Common myeloid progenitor, CD34-positive (primary cell): ENCODE data around the gene MBOAT2.

Experiments used
- CTCF ChIA-PET: fragments of 350-600 bp; sonication (Branson Sonifier 250); formaldehyde crosslinking; loops from one replicate; lab custom pipeline; 2021; ENCODE audit warnings: antibody characterized with exemption; lab: Charles Lee
- POLR2A ChIA-PET: fragments of 350-600 bp; sonication (Branson Sonifier 250); formaldehyde crosslinking; loops from one replicate; lab custom pipeline; 2021; ENCODE audit warnings: antibody characterized with exemption; lab: Charles Lee
- DNase-seq, 3 donors: peaks; one replicate each; pipeline versions ENCODE4 v3.0.0 to v3.0.0-alpha.2; 2013
- H3K27ac ChIP-seq, 2 experiments: 1 replicate in 1 of 2; 2 replicates in 1 of 2; pipeline ENCODE4 v1.7.0; 2013; ENCODE audit warnings: inconsistent platforms in 2 of 2, low read length in 2 of 2, mild to moderate bottlenecking in 2 of 2, low read depth in 1 of 2, moderate library complexity in 1 of 2; ENCODE audit not compliant: severe bottlenecking in 2 of 2, insufficient read depth in 1 of 2, poor library complexity in 1 of 2
- H3K27me3 ChIP-seq, 5 experiments: replicated peaks in 2 of 5; 1 replicate in 3 of 5; 2 replicates in 2 of 5; pipeline versions ENCODE4 v1.6.1 to v1.7.0; 2013; ENCODE audit warnings: low read length in 4 of 5, mild to moderate bottlenecking in 2 of 5, moderate library complexity in 2 of 5, inconsistent platforms in 1 of 5; ENCODE audit not compliant: insufficient read depth in 5 of 5, control insufficient read depth in 4 of 5
- H3K36me3 ChIP-seq, 4 experiments: 1 replicate in 2 of 4; 2 replicates in 2 of 4; pipeline versions ENCODE4 v1.6.1 to v1.7.0; 2013; ENCODE audit warnings: low read length in 3 of 4, control low read depth in 1 of 4, mild to moderate bottlenecking in 1 of 4; ENCODE audit not compliant: control insufficient read depth in 4 of 4, insufficient read depth in 4 of 4
- H3K4me1 ChIP-seq, 4 experiments: 1 replicate in 3 of 4; 2 replicates in 1 of 4; pipeline versions ENCODE4 v1.6.1 to v1.7.1; 2013; ENCODE audit warnings: low read length in 3 of 4, mild to moderate bottlenecking in 3 of 4, control low read depth in 1 of 4, inconsistent platforms in 1 of 4, moderate library complexity in 1 of 4; ENCODE audit not compliant: control insufficient read depth in 4 of 4, insufficient read depth in 4 of 4; ENCODE audit errors: control extremely low read depth in 1 of 4
- H3K4me3 ChIP-seq, 7 experiments: 1 replicate in 4 of 7; 2 replicates in 3 of 7; pipeline versions ENCODE4 v1.5.1 to v1.7.0; 2013; ENCODE audit warnings: mild to moderate bottlenecking in 7 of 7, low read length in 6 of 7, moderate library complexity in 6 of 7, inconsistent platforms in 2 of 7, low read depth in 2 of 7, control low read depth in 1 of 7; ENCODE audit not compliant: insufficient read depth in 4 of 7, control insufficient read depth in 1 of 7; ENCODE audit errors: extremely low read depth in 1 of 7
- H3K9me3 ChIP-seq, 5 experiments: 1 replicate in 4 of 5; 2 replicates in 1 of 5; pipeline versions ENCODE4 v1.6.1 to v1.7.1; 2013; ENCODE audit warnings: low read length in 4 of 5, mild to moderate bottlenecking in 2 of 5, inconsistent platforms in 1 of 5, low read depth in 1 of 5, moderate library complexity in 1 of 5; ENCODE audit not compliant: control insufficient read depth in 4 of 5, insufficient read depth in 2 of 5; ENCODE audit errors: control extremely low read depth in 1 of 5
- WGBS: methylation state at CpG from one replicate; pipeline ENCODE4 v1.1.5; 2013; ENCODE audit not compliant: insufficient coverage; 5-methylcytosine and 5-hydroxymethylcytosine counted together

The MBOAT2 gene

GRCh38 chr2:9004338-9005204, 1.1 kb upstream of the MBOAT2 start:
- DNase-seq, result no peak
- H3K9me3 ChIP-seq, result no peaks in the 10 kb centered on the region
- WGBS, result 11% methylated on average over 19 of the region's 25 CpGs
- H3K4me3 ChIP-seq, result peak overlapping the region; percentile 47 to 84 (median 74)
- H3K27me3 ChIP-seq, result no peaks in the 10 kb centered on the region
- ChIA-PET POLR2A (interaction anchor here (0.6 to 1.4 kb wide), 3 partner anchors 13 to 63 kb away, joined by 3 to 6 read pairs (median 5); no protein-coding TSS in a partner anchor), CTCF (interaction anchor here (0.6 to 1.5 kb wide), 3 partner anchors 27 to 220 kb away, joined by 3 to 4 read pairs (median 3); no protein-coding TSS in a partner anchor)
- peak overlapping the region in 1 of 2 experiments; percentile 75 for H3K27ac ChIP-seq
- H3K36me3 ChIP-seq, result no peaks in the 10 kb centered on the region
- H3K4me1 ChIP-seq, result peaks cover 2 to 33% (median 17%) of the 10 kb centered on the region in 4 experiments

- Histone ChIP-seq H3K9me3 (no peaks in the 10 kb centered on the region), H3K36me3 (no peaks in the 10 kb centered on the region), H3K4me1 (peaks cover 8 to 43% (median 18%) of the 10 kb centered on the region in 4 experiments), H3K27ac (no peak overlapping the region), H3K27me3 (no peaks in the 10 kb centered on the region), H3K4me3 (peak overlapping the region; percentile 62 to 81 (median 76))
- 2% methylated on average over 18 of the region's 25 CpGs for WGBS
- CTCF ChIA-PET, result interaction anchor here (0.8 kb wide), 2 partner anchors 10 to 16 kb away, joined by 3 read pairs; no protein-coding TSS in a partner anchor
- POLR2A ChIA-PET, result no interaction called here
- no peak for DNase-seq
These were observed 193 bp downstream of the MBOAT2 start for GRCh38 chr2:9003366-9003615.

- DNase-seq, result peak in 2 of 3 donors; percentile 36 to 57
- H3K27ac ChIP-seq, result no peak overlapping the region
- peaks cover 8 to 48% (median 18%) of the 10 kb centered on the region in 4 experiments for H3K4me1 ChIP-seq
- WGBS, result 7% methylated on average over 8 of the region's 44 CpGs
- ChIA-PET CTCF (interaction anchor here (0.8 kb wide), 1 partner anchor 19 kb away, joined by 3 read pairs; no protein-coding TSS in a partner anchor), POLR2A (no interaction called here)
- H3K9me3 ChIP-seq, result no peaks in the 10 kb centered on the region
- H3K36me3 ChIP-seq, result no peaks in the 10 kb centered on the region
- peak overlapping the region; percentile 62 to 81 (median 76) for H3K4me3 ChIP-seq
- H3K27me3 ChIP-seq, result no peaks in the 10 kb centered on the region
These were observed 683 bp downstream of the MBOAT2 start for GRCh38 chr2:9002637-9003365.

GRCh38 chr2:9002313-9002636, 1.2 kb downstream of the MBOAT2 start:
- 72% methylated on average over 7 of the region's 7 CpGs for WGBS
- no peak overlapping the region for H3K27ac ChIP-seq
- H3K36me3 ChIP-seq, result no peaks in the 10 kb centered on the region
- ChIA-PET POLR2A (no interaction called here), CTCF (interaction anchor here (0.8 to 1.4 kb wide), 3 partner anchors 13 to 27 kb away, joined by 3 to 5 read pairs (median 3); no protein-coding TSS in a partner anchor)
- H3K9me3 ChIP-seq, result no peaks in the 10 kb centered on the region
- H3K4me3 ChIP-seq, result peak overlapping the region in 5 of 7 experiments; percentile 63 to 81 (median 79)
- no peak for DNase-seq
- H3K27me3 ChIP-seq, result no peaks in the 10 kb centered on the region
- peaks cover 9 to 52% (median 19%) of the 10 kb centered on the region in 4 experiments for H3K4me1 ChIP-seq

- no CpG with 5 or more reads among the region's 8 CpGs for WGBS
- ChIA-PET CTCF (interaction anchor here (0.9 to 1.4 kb wide), 2 partner anchors 13 to 27 kb away, joined by 3 to 5 read pairs; no protein-coding TSS in a partner anchor), POLR2A (no interaction called here)
- H3K4me3 ChIP-seq, result peak overlapping the region in 2 of 7 experiments; percentile 36 to 63
- peaks cover 11 to 55% (median 20%) of the 10 kb centered on the region in 4 experiments for H3K4me1 ChIP-seq
- H3K27ac ChIP-seq, result no peak overlapping the region
- DNase-seq, result no peak
- H3K27me3 ChIP-seq, result no peaks in the 10 kb centered on the region
- H3K36me3 ChIP-seq, result no peaks in the 10 kb centered on the region
- H3K9me3 ChIP-seq, result no peaks in the 10 kb centered on the region
These were observed 1.7 kb downstream of the MBOAT2 start for GRCh38 chr2:9001778-9002177.

GRCh38 chr2:9001229-9001628, 2.3 kb downstream of the MBOAT2 start:
- ChIA-PET CTCF (interaction anchor here (0.9 to 1.4 kb wide), 2 partner anchors 12 to 26 kb away, joined by 3 to 5 read pairs; no protein-coding TSS in a partner anchor), POLR2A (no interaction called here)
- H3K36me3 ChIP-seq, result no peaks in the 10 kb centered on the region
- H3K27ac ChIP-seq, result no peak overlapping the region
- no peaks in the 10 kb centered on the region for H3K27me3 ChIP-seq
- no peaks in the 10 kb centered on the region for H3K9me3 ChIP-seq
- 97% methylated on average over 5 of the region's 5 CpGs for WGBS
- no peak overlapping the region for H3K4me3 ChIP-seq
- peak in 1 of 3 donors; percentile 34 for DNase-seq
- peaks cover 11 to 55% (median 20%) of the 10 kb centered on the region in 4 experiments for H3K4me1 ChIP-seq
